ENCODE data around the gene ELP2.

The ELP2 gene

GRCh38 chr18:36189486-36189885 is 59.8 kb downstream of the ELP2 start:
- no peak overlapping the region for H3K4me3 ChIP-seq (ENCODE audit: control insufficient read depth, low read depth, low read length)
- DNase-seq (ENCODE audit: low read depth): no peak
- TF ChIP-seq, protein P1, sequence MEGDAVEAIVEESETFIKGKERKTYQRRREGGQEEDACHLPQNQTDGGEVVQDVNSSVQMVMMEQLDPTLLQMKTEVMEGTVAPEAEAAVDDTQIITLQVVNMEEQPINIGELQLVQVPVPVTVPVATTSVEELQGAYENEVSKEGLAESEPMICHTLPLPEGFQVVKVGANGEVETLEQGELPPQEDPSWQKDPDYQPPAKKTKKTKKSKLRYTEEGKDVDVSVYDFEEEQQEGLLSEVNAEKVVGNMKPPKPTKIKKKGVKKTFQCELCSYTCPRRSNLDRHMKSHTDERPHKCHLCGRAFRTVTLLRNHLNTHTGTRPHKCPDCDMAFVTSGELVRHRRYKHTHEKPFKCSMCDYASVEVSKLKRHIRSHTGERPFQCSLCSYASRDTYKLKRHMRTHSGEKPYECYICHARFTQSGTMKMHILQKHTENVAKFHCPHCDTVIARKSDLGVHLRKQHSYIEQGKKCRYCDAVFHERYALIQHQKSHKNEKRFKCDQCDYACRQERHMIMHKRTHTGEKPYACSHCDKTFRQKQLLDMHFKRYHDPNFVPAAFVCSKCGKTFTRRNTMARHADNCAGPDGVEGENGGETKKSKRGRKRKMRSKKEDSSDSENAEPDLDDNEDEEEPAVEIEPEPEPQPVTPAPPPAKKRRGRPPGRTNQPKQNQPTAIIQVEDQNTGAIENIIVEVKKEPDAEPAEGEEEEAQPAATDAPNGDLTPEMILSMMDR (IDR thresholded peaks at IDR 0.05; ENCODE audit: control insufficient read depth, insufficient read depth, low read depth, low read length, missing control alignments): no peak

DNA sequence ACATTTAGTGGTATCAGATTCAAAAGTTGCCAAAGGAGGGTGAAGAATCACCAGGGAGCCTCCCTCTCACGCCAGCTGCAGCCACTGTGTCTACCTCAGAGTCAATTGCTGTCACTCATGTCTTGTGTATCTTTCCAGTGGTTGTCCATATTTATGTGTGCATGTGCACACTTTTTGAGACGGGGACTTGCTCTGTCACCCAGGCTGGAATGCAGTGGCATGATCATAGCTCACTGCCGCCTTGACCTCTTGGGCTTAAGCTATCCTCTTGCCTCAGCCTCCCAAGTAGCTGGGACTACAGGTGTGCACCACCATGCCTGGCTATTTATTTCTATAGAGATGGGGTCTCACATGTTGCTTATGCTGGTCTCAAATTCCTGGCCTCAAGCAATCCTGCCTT is 61.6 kb downstream of the ELP2 start:
- TF ChIP-seq, protein P1 (IDR thresholded peaks at IDR 0.05; ENCODE audit: control insufficient read depth, insufficient read depth, low read depth, low read length, missing control alignments): no peak
- DNase-seq (ENCODE audit: low read depth): no peak
- no peak overlapping the region for H3K4me3 ChIP-seq (ENCODE audit: control insufficient read depth, low read depth, low read length)

GRCh38 chr18:36191711-36192110 is 62.0 kb downstream of the ELP2 start:
- TF ChIP-seq, protein P1 (IDR thresholded peaks at IDR 0.05; ENCODE audit: control insufficient read depth, insufficient read depth, low read depth, low read length, missing control alignments): no peak
- DNase-seq (ENCODE audit: low read depth): no peak
- no peak overlapping the region for H3K4me3 ChIP-seq (ENCODE audit: control insufficient read depth, low read depth, low read length)

DNA sequence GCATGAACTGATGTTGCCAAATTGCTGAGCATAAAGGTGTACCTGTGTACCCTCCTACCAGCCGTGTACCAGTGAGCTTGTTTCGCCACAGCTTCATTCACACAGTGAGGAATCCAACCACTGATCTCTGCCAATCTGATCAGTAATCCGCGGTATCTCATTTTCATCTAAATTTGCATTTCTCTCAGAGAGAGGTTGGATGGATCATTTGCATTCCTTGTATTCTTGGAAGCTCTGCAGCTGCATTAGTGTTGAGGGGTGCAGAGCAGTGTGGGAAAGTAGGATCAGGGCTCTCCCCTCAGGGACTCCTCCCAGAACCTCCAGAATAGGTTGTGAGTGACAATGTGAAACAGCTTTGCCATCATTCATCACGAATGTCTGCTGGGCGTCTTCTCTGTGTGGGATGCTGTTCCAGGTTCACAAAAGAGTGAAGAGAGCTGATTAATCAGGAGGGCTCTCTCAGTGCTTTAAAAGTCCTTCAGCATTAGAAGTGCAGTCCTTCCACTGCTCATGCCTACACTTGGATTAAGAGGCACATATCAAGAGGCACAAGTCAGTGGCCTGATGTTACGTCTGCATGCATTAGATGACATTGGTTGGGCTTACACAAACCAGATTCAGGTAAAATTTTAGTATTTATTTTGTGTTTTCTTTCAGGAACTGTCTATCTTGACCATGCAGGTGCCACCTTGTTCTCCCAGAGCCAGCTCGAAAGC is 65.1 kb downstream of the ELP2 start:
- no peak for DNase-seq (ENCODE audit: low read depth)
- TF ChIP-seq, protein P1 (IDR thresholded peaks at IDR 0.05; ENCODE audit: control insufficient read depth, insufficient read depth, low read depth, low read length, missing control alignments): no peak

DNA sequence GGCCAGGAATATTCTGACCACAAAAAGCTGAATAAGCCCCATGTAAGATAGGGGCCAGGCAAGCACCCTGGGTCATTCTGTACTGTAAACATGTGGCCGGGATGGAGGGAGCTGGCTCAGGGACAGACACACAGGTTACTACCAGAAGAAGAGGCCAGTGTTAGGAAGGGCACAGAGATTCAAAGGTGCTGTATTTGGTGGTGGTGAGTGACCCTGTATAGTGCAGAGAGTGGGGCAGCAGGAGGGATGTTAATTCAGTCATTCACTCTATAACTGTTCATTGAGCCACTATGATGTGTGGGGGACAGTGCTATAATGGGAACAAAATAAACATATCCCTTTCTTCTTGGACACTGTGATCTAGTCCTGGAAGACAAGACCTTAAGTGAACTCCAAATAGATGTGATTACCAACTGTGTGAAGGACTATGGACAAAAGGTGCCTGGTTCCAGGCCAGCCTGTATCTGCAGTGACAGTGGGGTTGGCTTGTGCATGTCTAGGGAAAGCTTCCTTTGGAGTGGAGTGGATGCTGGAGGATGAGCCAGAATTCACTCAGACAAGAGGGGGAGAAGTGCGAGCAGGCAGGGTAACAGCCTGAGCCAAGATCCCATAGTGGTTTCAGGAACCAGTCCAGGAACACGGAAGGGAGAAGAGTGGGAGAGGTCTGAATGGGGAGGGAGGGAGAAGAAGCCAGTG is 65.9 kb downstream of the ELP2 start:
- no peak overlapping the region for H3K4me3 ChIP-seq (ENCODE audit: control insufficient read depth, low read depth, low read length)
- DNase-seq (ENCODE audit: low read depth): no peak
- TF ChIP-seq, protein P1 (IDR thresholded peaks at IDR 0.05; ENCODE audit: control insufficient read depth, insufficient read depth, low read depth, low read length, missing control alignments): no peak

More for the DNA sequence above, 65.1 kb downstream of the ELP2 start:
- no peak overlapping the region for H3K4me3 ChIP-seq (ENCODE audit: control insufficient read depth, low read depth, low read length)

DNA sequence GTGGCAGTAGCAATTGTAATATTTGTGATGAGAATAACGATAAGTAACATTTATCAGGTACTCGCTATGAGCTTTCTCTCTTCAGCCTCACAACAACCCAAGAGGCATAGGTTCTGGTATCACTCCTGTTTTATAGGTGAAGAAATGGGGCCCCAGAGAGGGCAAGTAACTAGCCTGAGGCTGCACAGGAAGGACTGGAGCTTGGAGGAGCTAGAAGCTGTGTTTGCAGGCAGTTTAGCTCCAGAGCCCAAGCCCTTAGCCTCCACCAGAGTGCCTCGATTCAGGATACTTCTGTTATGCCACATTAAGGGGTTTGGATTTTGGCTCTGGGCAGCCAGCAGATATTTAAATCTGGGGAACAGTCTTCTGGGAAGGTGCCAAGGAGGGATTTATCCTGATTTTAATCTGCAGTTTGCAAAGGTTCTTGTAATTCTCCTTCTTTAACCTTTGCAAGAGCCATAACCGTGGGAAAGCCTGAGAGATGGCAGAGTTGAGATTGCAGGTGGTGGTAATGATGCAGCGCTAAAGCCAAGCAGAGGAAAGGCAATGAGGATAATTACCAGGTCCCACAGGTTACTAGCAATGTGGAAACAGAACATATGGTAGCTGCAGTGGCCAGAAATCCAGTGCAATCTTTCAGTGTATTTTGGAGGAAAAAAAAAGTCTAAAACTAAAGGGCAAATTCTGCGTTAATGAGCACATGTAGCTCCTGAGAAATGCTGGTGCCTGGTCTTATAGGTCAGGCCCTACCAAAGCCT is 66.7 kb downstream of the ELP2 start:
- H3K4me3 ChIP-seq (ENCODE audit: control insufficient read depth, low read depth, low read length): no peak overlapping the region
- no peak for DNase-seq (ENCODE audit: low read depth)
- TF ChIP-seq, protein P1 (IDR thresholded peaks at IDR 0.05; ENCODE audit: control insufficient read depth, insufficient read depth, low read depth, low read length, missing control alignments): no peak
